PC-3 (cell line): ENCODE results near the gene INVS.

ENCODE experiments used
- CTCF ChIP-seq: fragments of 300-600 bp; sonication (generic); conservative IDR thresholded peaks from 2 replicates; pipeline ENCODE4 v1.5.1; 2017; ENCODE audit warnings: antibody characterized with exemption, low read depth, mild to moderate bottlenecking, low read length
- EZH2 ChIP-seq: fragments of 300-600 bp; sonication (generic); IDR thresholded peaks from one replicate; pipeline ENCODE4 v1.6.1; 2017; ENCODE audit warnings: antibody characterized with exemption, mild to moderate bottlenecking, low read length; ENCODE audit not compliant: unreplicated experiment

GRCh38 chr9:100298378-100298777, 199.3 kb downstream of the INVS start:
- TF ChIP-seq CTCF = no peak
- TF ChIP-seq EZH2 = no peak
